OCI-LY1 (cell line): ENCODE data around the gene KRTAP10-12.

Experiments
- H2AFZ ChIP-seq: fragments of 200-600 bp; sonication (generic), shearing (Covaris generic); 2 replicates; pipeline ENCODE4 v1.6.0; 2014; ENCODE audit warnings: antibody characterized with exemption, mild to moderate bottlenecking, low read length
- H3F3A ChIP-seq: fragments of 200-600 bp; sonication (generic), shearing (Covaris generic); 2 replicates; pipeline ENCODE4 v1.6.0; 2014; ENCODE audit warnings: mild to moderate bottlenecking, antibody characterized with exemption, low read length, moderate library complexity; ENCODE audit not compliant: insufficient read depth
- H3K27ac ChIP-seq: fragments of 200-600 bp; sonication (generic); 2 replicates; pipeline ENCODE4 v1.5.1; 2014; ENCODE audit warnings: low read length, mixed run types, mild to moderate bottlenecking, low read depth; ENCODE audit not compliant: poor library complexity, severe bottlenecking
- H3K27me3 ChIP-seq: fragments of 200-600 bp; sonication (generic); 2 replicates; pipeline ENCODE4 v1.6.0; 2014; ENCODE audit warnings: antibody characterized with exemption, mild to moderate bottlenecking, low read length, moderate library complexity; ENCODE audit not compliant: insufficient read depth
- H3K36me3 ChIP-seq: fragments of 200-600 bp; sonication (generic); 2 replicates; pipeline ENCODE4 v1.6.1; 2014; ENCODE audit warnings: mild to moderate bottlenecking, antibody characterized with exemption, low read length, moderate library complexity, mixed read lengths; ENCODE audit not compliant: insufficient read depth
- H3K4me1 ChIP-seq: fragments of 200-600 bp; sonication (generic); 2 replicates; pipeline ENCODE4 v1.5.1; 2014; ENCODE audit warnings: mild to moderate bottlenecking, low read length, moderate library complexity; ENCODE audit not compliant: insufficient read depth, severe bottlenecking
- H3K4me2 ChIP-seq: fragments of 200-600 bp; sonication (generic), shearing (Covaris generic); 2 replicates; pipeline ENCODE4 v1.6.1; 2014; ENCODE audit warnings: low read length
- H3K4me3 ChIP-seq: fragments of 200-600 bp; sonication (generic); 2 replicates; pipeline ENCODE4 v1.5.1; 2014; ENCODE audit warnings: low read length, low read depth, mild to moderate bottlenecking, mixed read lengths; ENCODE audit not compliant: poor library complexity, severe bottlenecking
- H3K79me2 ChIP-seq: fragments of 200-600 bp; shearing (Covaris generic); 2 replicates; pipeline ENCODE4 v1.6.1; 2016; ENCODE audit warnings: mixed run types, low read length, mixed read lengths; ENCODE audit not compliant: insufficient read depth
- H3K9ac ChIP-seq: fragments of 200-600 bp; sonication (generic), shearing (Covaris generic); 2 replicates; pipeline ENCODE4 v1.6.1; 2014; ENCODE audit warnings: mild to moderate bottlenecking, low read length, mixed read lengths
- H3K9me2 ChIP-seq: fragments of 200-600 bp; sonication (generic), shearing (Covaris generic); 2 replicates; pipeline ENCODE4 v1.6.1; 2014; ENCODE audit warnings: low read depth, mild to moderate bottlenecking, low read length, mixed read lengths
- H3K9me3 ChIP-seq: fragments of 200-600 bp; shearing (Covaris generic); 2 replicates; pipeline ENCODE4 v1.6.1; 2014; ENCODE audit warnings: low read length, mixed read lengths
- H4K20me1 ChIP-seq: fragments of 200-600 bp; sonication (generic), shearing (Covaris generic); 2 replicates; pipeline ENCODE4 v1.6.0; 2016; ENCODE audit warnings: mild to moderate bottlenecking, low read length; ENCODE audit not compliant: insufficient read depth
- EZH2 ChIP-seq: fragments of 200-600 bp; sonication (generic), shearing (Covaris generic); IDR thresholded peaks from 2 replicates; pipeline ENCODE4 v1.8.0; 2017; ENCODE audit warnings: borderline replicate concordance, mixed run types, mild to moderate bottlenecking, antibody characterized with exemption, low read length, moderate library complexity, mixed read lengths
- TF ChIP-seq, protein P1 (sequence below): fragments of 200-600 bp; sonication (generic), shearing (Covaris generic); IDR thresholded peaks from 2 replicates; pipeline ENCODE4 v1.5.1; 2017; ENCODE audit warnings: mild to moderate bottlenecking, antibody characterized with exemption, low read length, moderate library complexity, mixed read lengths

KRTAP10-12 gene

DNA sequence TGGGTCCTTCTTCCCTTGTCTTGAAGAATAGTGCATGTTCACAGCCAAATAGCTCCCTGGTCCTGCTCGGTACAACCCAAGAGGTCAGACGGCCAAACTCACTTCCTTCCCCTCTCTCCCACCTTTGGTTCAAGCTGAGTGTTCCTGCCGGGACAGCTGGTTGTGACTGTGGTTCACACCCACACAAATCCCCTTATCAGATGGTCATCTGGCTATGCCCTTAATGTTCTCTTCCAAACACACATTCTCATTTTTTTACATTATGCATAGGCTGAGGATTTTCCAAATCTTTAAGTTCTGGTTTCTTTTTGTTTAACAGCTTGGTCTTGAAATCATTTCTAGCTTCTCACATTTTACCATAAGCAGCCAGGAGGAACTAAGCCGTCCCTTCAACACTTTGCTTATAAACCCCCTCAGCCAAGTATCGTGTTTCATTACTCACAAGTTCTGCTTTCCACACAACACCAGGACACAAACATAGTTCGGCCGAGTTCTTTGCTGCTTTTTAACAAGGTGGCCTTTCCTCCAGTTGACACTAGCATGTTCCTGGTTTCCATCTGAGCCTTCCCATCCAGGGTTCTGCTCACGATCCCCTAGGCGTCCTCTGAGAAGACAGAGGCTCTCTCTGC, 34.1 kb downstream of the KRTAP10-12 start:
- no peaks in the 10 kb centered on the region for H3K79me2 ChIP-seq
- peaks cover 6% of the 10 kb centered on the region; the same call in 1 of the 2 replicates for H3K27me3 ChIP-seq
- no peaks in the 10 kb centered on the region for H3K9me2 ChIP-seq
- no peaks in the 10 kb centered on the region for H3K4me1 ChIP-seq
- H3K27ac ChIP-seq, result no peak overlapping the region
- TF ChIP-seq EZH2, result no peak
- TF ChIP-seq, protein P1, sequence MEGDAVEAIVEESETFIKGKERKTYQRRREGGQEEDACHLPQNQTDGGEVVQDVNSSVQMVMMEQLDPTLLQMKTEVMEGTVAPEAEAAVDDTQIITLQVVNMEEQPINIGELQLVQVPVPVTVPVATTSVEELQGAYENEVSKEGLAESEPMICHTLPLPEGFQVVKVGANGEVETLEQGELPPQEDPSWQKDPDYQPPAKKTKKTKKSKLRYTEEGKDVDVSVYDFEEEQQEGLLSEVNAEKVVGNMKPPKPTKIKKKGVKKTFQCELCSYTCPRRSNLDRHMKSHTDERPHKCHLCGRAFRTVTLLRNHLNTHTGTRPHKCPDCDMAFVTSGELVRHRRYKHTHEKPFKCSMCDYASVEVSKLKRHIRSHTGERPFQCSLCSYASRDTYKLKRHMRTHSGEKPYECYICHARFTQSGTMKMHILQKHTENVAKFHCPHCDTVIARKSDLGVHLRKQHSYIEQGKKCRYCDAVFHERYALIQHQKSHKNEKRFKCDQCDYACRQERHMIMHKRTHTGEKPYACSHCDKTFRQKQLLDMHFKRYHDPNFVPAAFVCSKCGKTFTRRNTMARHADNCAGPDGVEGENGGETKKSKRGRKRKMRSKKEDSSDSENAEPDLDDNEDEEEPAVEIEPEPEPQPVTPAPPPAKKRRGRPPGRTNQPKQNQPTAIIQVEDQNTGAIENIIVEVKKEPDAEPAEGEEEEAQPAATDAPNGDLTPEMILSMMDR, result no peak
- no peaks in the 10 kb centered on the region for H3F3A ChIP-seq
- no peak overlapping the region for H3K4me3 ChIP-seq
- H3K9me3 ChIP-seq, result no peaks in the 10 kb centered on the region
- H4K20me1 ChIP-seq, result no peaks in the 10 kb centered on the region
- H3K9ac ChIP-seq, result no peak overlapping the region
- H3K36me3 ChIP-seq, result no peaks in the 10 kb centered on the region
- H3K4me2 ChIP-seq, result no peak overlapping the region
- no peak overlapping the region for H2AFZ ChIP-seq

DNA sequence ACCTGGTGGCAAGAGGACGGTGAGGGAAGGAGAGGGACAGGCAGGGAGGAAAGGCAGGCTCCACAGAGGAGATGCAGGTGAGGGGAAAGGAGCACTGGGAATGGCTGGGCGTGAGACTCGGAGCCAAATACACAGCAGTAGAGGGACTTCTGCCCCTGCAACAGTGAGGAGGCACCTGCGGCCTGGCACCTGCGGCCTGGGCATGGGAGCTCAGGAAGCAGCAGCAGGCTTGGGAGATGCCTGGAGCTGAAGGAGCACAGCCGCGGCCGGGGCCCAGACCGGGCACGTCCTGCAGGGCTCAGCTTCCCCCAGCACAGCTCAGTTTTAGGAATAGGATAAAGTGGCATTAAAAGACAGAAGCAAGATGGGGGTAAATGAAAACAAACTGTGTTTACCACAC, 35.3 kb downstream of the KRTAP10-12 start:
- Histone ChIP-seq H3K4me2 (no peak overlapping the region), H3K27ac (no peak overlapping the region), H3K27me3 (peaks cover 6% of the 10 kb centered on the region; the same call in 1 of the 2 replicates), H3K79me2 (no peaks in the 10 kb centered on the region), H4K20me1 (no peaks in the 10 kb centered on the region), H3K9ac (no peak overlapping the region), H3K9me2 (no peaks in the 10 kb centered on the region), H3K4me3 (no peak overlapping the region), H3F3A (no peaks in the 10 kb centered on the region), H3K9me3 (no peaks in the 10 kb centered on the region), H3K36me3 (no peaks in the 10 kb centered on the region), H3K4me1 (no peaks in the 10 kb centered on the region), H2AFZ (no peak overlapping the region)
- TF ChIP-seq EZH2, result no peak
- TF ChIP-seq, protein P1, result no peak

DNA sequence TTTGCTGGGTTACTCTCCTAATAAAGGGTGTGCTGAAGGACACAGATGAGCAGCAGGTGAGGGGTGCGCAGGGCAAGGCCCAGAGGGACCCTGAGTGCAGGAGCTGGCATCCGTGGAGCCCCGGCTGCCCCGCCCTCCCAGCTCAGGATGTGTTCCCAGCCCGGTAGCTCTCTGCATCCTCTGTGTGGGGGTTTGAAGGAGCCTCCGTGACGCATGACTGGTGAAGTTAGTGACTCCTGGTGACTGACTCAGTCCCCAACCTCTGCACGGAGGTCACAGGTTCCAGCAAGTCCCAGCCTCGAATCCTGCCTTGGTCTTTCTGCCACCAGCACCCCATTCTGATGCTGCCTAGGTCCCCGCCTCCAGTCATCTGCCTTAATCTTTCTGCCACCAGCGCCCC, 36.0 kb downstream of the KRTAP10-12 start:
- H3K27ac ChIP-seq, result no peak overlapping the region
- no peaks in the 10 kb centered on the region for H3F3A ChIP-seq
- H3K9ac ChIP-seq, result no peak overlapping the region
- no peak overlapping the region for H2AFZ ChIP-seq
- no peaks in the 10 kb centered on the region for H3K36me3 ChIP-seq
- TF ChIP-seq, protein P1, result no peak
- no peak for TF ChIP-seq EZH2
- no peak overlapping the region for H3K4me2 ChIP-seq
- no peaks in the 10 kb centered on the region for H3K4me1 ChIP-seq
- peaks cover 6% of the 10 kb centered on the region; the same call in 1 of the 2 replicates for H3K27me3 ChIP-seq
- no peaks in the 10 kb centered on the region for H3K9me3 ChIP-seq
- no peak overlapping the region for H3K4me3 ChIP-seq
- H4K20me1 ChIP-seq, result no peaks in the 10 kb centered on the region
- no peaks in the 10 kb centered on the region for H3K9me2 ChIP-seq
- no peaks in the 10 kb centered on the region for H3K79me2 ChIP-seq
